Type B pancreatic cell (in vitro differentiated cells): Measurements from ENCODE around the gene ATP5ME. TPM values are rescaled to one million over a fixed set of nuclear protein-coding genes. Genes with fewer than 3 reads are reported as not detected.

ENCODE experiments used
- DNase-seq: peaks from one replicate; pipeline ENCODE4 v3.0.0; 2021; ENCODE audit warnings: mixed read lengths; ENCODE audit not compliant: unreplicated experiment; ENCODE audit errors: extremely low spot score
- H3K27ac Mint-ChIP-seq: 2 replicates; pipeline ENCODE4 v1.8.0; 2021; ENCODE audit warnings: mild to moderate bottlenecking, mixed read lengths
- H3K27me3 Mint-ChIP-seq: 2 replicates; pipeline ENCODE4 v1.8.0; 2021; ENCODE audit warnings: mixed read lengths
- H3K36me3 Mint-ChIP-seq: 2 replicates; pipeline ENCODE4 v1.8.0; 2021; ENCODE audit warnings: mixed read lengths
- H3K4me1 Mint-ChIP-seq: one replicate; pipeline ENCODE4 v1.8.0; 2021; ENCODE audit warnings: mixed read lengths; ENCODE audit not compliant: unreplicated experiment
- H3K4me3 Mint-ChIP-seq: 2 replicates; pipeline ENCODE4 v1.8.0; 2021; ENCODE audit warnings: mild to moderate bottlenecking, mixed read lengths
- H3K9me3 Mint-ChIP-seq: 2 replicates; pipeline ENCODE4 v1.8.0; 2021; ENCODE audit warnings: mixed read lengths
- CTCF ChIP-seq: fragments of 200-600 bp; sonication (generic); conservative IDR thresholded peaks from 2 replicates; pipeline ENCODE4 v1.5.0; 2021; ENCODE audit warnings: antibody characterized with exemption, mild to moderate bottlenecking
- total RNA-seq: library from RNA; stranded (reverse); gene quantifications from 2 replicates; pipeline ENCODE4 v1.2.1, GENCODE V29; 2021; ENCODE audit warnings: low replicate concordance

ATP5ME gene
- total RNA-seq, 1 donor from 2014 or later: 285 TPM

- TF ChIP-seq CTCF: no peak
- H3K9me3 Mint-ChIP-seq: no peaks in the 10 kb centered on the region
- H3K4me1 Mint-ChIP-seq: peaks cover 3% of the 10 kb centered on the region
- H3K27me3 Mint-ChIP-seq: no peaks in the 10 kb centered on the region
- peak overlapping the region; percentile 67 for H3K27ac Mint-ChIP-seq
- H3K36me3 Mint-ChIP-seq: no peaks in the 10 kb centered on the region
- no peak for DNase-seq
- peak overlapping the region; percentile 54 for H3K4me3 Mint-ChIP-seq
These were observed 13.2 kb upstream of the ATP5ME start for GRCh38 chr4:687048-687970.

GRCh38 chr4:686413-687040, 12.5 kb upstream of the ATP5ME start:
- no peak for TF ChIP-seq CTCF
- no peak for DNase-seq
- H3K27me3 Mint-ChIP-seq: no peaks in the 10 kb centered on the region

GRCh38 chr4:685679-686412, 11.8 kb upstream of the ATP5ME start:
- Mint-ChIP-seq H3K36me3 (no peaks in the 10 kb centered on the region), H3K4me1 (peaks cover 3% of the 10 kb centered on the region), H3K4me3 (no peak overlapping the region), H3K9me3 (no peaks in the 10 kb centered on the region), H3K27me3 (no peaks in the 10 kb centered on the region), H3K27ac (no peak overlapping the region)
- no peak for DNase-seq
- TF ChIP-seq CTCF: no peak

More at GRCh38 chr4:686413-687040, 12.5 kb upstream of the ATP5ME start:
- Mint-ChIP-seq H3K36me3 (no peaks in the 10 kb centered on the region), H3K4me1 (peaks cover 3% of the 10 kb centered on the region), H3K4me3 (no peak overlapping the region), H3K9me3 (no peaks in the 10 kb centered on the region), H3K27ac (no peak overlapping the region)

- Mint-ChIP-seq H3K27me3 (no peaks in the 10 kb centered on the region), H3K9me3 (no peaks in the 10 kb centered on the region), H3K36me3 (no peaks in the 10 kb centered on the region), H3K4me1 (peaks cover 3% of the 10 kb centered on the region), H3K27ac (peak overlapping the region; percentile 20), H3K4me3 (peak overlapping the region; percentile 1)
- no peak for TF ChIP-seq CTCF
- DNase-seq: no peak
These were observed 10.7 kb upstream of the ATP5ME start for GRCh38 chr4:684623-685327.

- DNase-seq: peak; percentile 70
- peak; percentile 75 for TF ChIP-seq CTCF
- Mint-ChIP-seq H3K4me1 (peaks cover 3% of the 10 kb centered on the region), H3K36me3 (no peaks in the 10 kb centered on the region), H3K4me3 (no peak overlapping the region), H3K9me3 (no peaks in the 10 kb centered on the region), H3K27me3 (no peaks in the 10 kb centered on the region), H3K27ac (peak overlapping the region; percentile 16)
These were observed 10.0 kb upstream of the ATP5ME start for GRCh38 chr4:683982-684622.
